ENCODE measurements around the gene DBH.

DBH gene

GRCh38 chr9:133604214-133604613 lies 31.9 kb upstream of the DBH start:
- in situ Hi-C loops (cut with MboI; ENCODE audit: low sequenced_read_pairs) = no loop called here

GRCh38 chr9:133604856-133605255 lies 31.3 kb upstream of the DBH start:
- in situ Hi-C loops (cut with MboI; ENCODE audit: low sequenced_read_pairs) = no loop called here

GRCh38 chr9:133605446-133605845 lies 30.7 kb upstream of the DBH start:
- in situ Hi-C loops (cut with MboI; ENCODE audit: low sequenced_read_pairs) = no loop called here

GRCh38 chr9:133605856-133606707 lies 30.1 kb upstream of the DBH start:
- in situ Hi-C loops (cut with MboI; ENCODE audit: low sequenced_read_pairs) = no loop called here

- in situ Hi-C loops (cut with MboI; ENCODE audit: low sequenced_read_pairs) = no loop called here
Observed at GRCh38 chr9:133606708-133607025, 29.5 kb upstream of the DBH start.

GRCh38 chr9:133607381-133607780 lies 28.8 kb upstream of the DBH start:
- in situ Hi-C loops (cut with MboI; ENCODE audit: low sequenced_read_pairs) = no loop called here

- in situ Hi-C loops (cut with MboI; ENCODE audit: low sequenced_read_pairs) = no loop called here
Observed at GRCh38 chr9:133607976-133608375, 28.2 kb upstream of the DBH start.

- in situ Hi-C loops (cut with MboI; ENCODE audit: low sequenced_read_pairs) = no loop called here
Observed at GRCh38 chr9:133608382-133608781, 27.8 kb upstream of the DBH start.

GRCh38 chr9:133608889-133609288 lies 27.3 kb upstream of the DBH start:
- in situ Hi-C loops (cut with MboI; ENCODE audit: low sequenced_read_pairs) = no loop called here

GRCh38 chr9:133609311-133610098 lies 26.7 kb upstream of the DBH start, which contains the start of gene FAM163B:
Gene FAM163B, minus strand, starts transcription at chr9:133609389. Its CDS starts 29,166 bp downstream, at chr9:133580223.
- in situ Hi-C loops (cut with MboI; ENCODE audit: low sequenced_read_pairs) = no loop called here

GRCh38 chr9:133610845-133611244 lies 25.3 kb upstream of the DBH start:
- in situ Hi-C loops (cut with MboI; ENCODE audit: low sequenced_read_pairs) = no loop called here

- in situ Hi-C loops (cut with MboI; ENCODE audit: low sequenced_read_pairs) = no loop called here
Observed at GRCh38 chr9:133612051-133612450, 24.1 kb upstream of the DBH start.

GRCh38 chr9:133612816-133613215 lies 23.3 kb upstream of the DBH start:
- in situ Hi-C loops (cut with MboI; ENCODE audit: low sequenced_read_pairs) = no loop called here

GRCh38 chr9:133613432-133613831 lies 22.7 kb upstream of the DBH start:
- in situ Hi-C loops (cut with MboI; ENCODE audit: low sequenced_read_pairs) = no loop called here

GRCh38 chr9:133614056-133614455 lies 22.1 kb upstream of the DBH start:
- in situ Hi-C loops (cut with MboI; ENCODE audit: low sequenced_read_pairs) = no loop called here

- in situ Hi-C loops (cut with MboI; ENCODE audit: low sequenced_read_pairs) = no loop called here
Observed at GRCh38 chr9:133614678-133615077, 21.5 kb upstream of the DBH start.

GRCh38 chr9:133615186-133615585 lies 21.0 kb upstream of the DBH start:
- in situ Hi-C loops (cut with MboI; ENCODE audit: low sequenced_read_pairs) = no loop called here

- in situ Hi-C loops (cut with MboI; ENCODE audit: low sequenced_read_pairs) = no loop called here
Observed at GRCh38 chr9:133615606-133616188, 20.5 kb upstream of the DBH start.

- in situ Hi-C loops (cut with MboI; ENCODE audit: low sequenced_read_pairs) = no loop called here
Observed at GRCh38 chr9:133616643-133617405, 19.3 kb upstream of the DBH start.

- in situ Hi-C loops (cut with MboI; ENCODE audit: low sequenced_read_pairs) = no loop called here
Observed at GRCh38 chr9:133618726-133619125, 17.4 kb upstream of the DBH start.

- in situ Hi-C loops (cut with MboI; ENCODE audit: low sequenced_read_pairs) = no loop called here
Observed at GRCh38 chr9:133619791-133620190, 16.4 kb upstream of the DBH start.
